ENCODE measurements around the gene CEP78.

DNA sequence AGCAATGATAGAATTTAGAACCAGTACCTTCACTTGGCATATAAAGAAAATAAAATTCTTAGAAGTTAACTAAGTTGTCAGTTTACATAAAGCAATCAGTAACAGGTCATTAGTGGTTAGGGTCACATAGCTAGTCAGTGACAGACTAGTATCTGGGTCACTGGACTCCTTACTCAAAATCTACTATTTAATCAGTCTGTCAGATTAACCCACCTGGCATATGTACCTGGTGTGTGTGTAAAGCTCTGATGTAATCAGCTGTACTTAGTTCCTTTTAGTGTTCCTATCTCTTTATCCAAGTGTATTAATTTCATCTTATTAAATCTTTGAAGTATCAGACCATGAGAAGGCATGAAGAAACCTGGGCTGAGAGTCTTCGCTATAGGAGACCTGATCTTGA, 7.3 kb downstream of the CEP78 start:
- TF ChIP-seq, protein P1, sequence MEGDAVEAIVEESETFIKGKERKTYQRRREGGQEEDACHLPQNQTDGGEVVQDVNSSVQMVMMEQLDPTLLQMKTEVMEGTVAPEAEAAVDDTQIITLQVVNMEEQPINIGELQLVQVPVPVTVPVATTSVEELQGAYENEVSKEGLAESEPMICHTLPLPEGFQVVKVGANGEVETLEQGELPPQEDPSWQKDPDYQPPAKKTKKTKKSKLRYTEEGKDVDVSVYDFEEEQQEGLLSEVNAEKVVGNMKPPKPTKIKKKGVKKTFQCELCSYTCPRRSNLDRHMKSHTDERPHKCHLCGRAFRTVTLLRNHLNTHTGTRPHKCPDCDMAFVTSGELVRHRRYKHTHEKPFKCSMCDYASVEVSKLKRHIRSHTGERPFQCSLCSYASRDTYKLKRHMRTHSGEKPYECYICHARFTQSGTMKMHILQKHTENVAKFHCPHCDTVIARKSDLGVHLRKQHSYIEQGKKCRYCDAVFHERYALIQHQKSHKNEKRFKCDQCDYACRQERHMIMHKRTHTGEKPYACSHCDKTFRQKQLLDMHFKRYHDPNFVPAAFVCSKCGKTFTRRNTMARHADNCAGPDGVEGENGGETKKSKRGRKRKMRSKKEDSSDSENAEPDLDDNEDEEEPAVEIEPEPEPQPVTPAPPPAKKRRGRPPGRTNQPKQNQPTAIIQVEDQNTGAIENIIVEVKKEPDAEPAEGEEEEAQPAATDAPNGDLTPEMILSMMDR (IDR thresholded peaks at IDR 0.05), result no peak
- no peak for TF ChIP-seq POLR2A (IDR thresholded peaks at IDR 0.05)
